HG02759 (cell line): Measurements from ENCODE around the gene FN1.
"Not testable (repeated sequence)": the region's sequence is repeated elsewhere in the genome, so short reads cannot be mapped to it uniquely, and the experiment has no call there.

Experiments
- ATAC-seq: cut with Tn5 transposase; IDR thresholded peaks from one replicate; pipeline ENCODE4 v1.9.1; 2021; ENCODE audit warnings: mild to moderate bottlenecking, moderate library complexity; ENCODE audit not compliant: unreplicated experiment

Gene FN1

DNA sequence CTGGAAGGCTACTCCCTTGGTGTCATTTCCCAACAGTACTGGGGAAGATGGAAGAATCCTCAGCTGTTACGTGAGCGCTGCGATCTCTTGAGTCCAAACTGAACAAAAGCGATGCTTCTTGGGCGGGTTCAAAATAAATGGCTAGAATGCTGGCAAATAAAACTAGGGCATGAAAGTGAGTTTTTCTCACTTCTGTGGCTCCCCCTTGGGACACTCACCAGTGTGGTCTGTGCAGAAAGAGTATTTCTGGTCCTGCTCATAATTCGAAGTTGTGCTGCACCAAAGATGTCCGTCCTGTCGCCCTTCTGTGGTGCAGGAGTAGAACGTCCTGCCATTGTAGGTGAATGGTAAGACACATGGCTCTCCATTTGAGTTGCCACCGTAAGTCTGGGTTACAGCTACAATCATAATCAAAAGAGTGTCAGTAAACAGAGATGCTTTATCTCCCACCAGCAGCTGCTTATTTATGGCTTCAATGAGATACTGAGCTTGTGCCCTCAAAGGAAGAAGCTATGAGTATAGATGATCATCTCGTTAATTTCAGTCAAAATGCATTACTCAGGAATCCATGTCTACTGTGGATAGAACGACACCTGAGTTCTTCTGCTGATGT lies 11.8 kb downstream of the FN1 start:
- no peak for ATAC-seq

DNA sequence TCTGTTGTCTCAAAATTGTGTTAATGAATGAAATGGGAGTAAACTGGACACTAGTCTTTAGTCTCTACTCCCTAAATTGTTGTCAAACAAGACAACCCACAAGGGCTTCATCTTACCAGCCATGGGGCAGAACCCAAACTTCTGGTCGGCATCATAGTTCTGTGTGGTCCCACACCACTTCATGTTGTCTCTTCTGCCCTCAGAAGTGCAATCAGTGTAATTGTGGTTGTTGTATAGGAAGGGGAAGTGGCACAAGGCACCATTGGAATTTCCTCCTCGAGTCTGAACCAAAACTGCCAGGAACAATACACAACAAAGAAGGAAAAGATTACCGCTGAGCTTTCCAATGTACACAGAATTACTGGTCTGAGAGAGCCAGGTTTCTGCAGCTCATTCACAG lies 12.6 kb downstream of the FN1 start:
- no peak for ATAC-seq

DNA sequence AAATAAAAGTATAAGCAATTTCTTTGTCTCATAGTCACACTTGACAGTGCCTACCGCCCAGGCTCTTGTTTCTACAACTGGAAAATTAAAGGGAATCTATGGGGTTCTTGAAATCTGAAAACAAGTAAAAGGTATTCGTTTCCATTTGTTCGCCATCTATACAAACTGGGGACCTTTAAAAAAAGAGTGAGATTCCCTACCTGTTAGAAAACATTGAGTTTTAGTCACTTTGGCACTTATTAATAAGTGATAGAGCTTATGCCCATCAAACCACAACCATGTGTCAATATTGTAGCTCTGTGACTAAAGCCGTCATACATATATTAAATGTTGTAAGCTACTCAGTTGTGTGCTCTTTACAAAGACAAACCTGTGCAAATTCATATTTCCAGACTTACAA lies 13.2 kb downstream of the FN1 start:
- ATAC-seq: no peak

DNA sequence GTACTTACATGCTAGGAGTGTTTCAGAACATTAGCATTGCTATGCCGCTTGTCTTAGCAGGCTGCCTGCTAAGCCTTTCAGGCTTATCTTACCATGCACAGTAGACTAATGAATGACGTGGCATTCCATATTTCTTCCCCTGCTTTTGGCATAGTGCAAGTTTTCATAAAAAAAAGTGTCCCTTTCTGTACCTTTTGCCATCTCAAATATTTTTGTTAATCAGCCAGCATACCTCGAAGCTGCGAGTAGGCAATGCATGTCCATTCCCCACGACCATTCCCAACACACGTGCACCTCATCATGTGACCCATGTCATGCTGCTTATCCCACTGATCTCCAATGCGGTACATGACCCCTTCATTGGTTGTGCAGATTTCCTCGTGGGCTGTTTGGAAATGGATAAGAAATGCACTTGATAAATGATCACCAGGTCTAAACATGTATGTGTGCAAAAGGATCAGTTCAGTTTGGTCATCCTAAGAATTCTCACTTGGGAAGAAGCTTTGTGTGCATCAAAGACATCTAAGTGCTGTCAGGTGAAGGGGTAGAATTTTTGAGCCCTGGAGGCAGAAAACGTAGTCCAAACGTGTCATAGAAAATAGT lies 13.9 kb downstream of the FN1 start:
- no peak for ATAC-seq

DNA sequence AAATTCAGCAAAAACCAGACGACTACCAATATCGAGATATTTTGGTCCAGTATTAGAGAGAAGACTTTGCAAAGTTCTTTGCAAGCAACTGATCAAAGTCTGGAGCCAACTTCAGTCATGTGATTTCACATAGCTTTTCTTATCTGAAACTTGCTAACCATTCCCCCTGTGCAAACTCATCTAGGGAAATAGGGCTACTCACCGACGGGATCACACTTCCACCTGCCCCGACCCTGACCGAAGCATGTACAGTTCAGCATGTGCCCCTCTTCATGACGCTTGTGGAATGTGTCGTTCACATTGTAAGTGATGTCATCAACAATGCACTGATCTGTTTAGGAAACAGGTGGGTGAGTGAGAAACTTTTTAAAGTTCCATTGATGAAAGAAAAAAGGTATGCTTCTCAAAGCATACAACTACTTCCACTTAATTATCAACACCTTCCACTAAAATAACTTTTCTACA lies 15.4 kb downstream of the FN1 start:
- ATAC-seq: no peak

DNA sequence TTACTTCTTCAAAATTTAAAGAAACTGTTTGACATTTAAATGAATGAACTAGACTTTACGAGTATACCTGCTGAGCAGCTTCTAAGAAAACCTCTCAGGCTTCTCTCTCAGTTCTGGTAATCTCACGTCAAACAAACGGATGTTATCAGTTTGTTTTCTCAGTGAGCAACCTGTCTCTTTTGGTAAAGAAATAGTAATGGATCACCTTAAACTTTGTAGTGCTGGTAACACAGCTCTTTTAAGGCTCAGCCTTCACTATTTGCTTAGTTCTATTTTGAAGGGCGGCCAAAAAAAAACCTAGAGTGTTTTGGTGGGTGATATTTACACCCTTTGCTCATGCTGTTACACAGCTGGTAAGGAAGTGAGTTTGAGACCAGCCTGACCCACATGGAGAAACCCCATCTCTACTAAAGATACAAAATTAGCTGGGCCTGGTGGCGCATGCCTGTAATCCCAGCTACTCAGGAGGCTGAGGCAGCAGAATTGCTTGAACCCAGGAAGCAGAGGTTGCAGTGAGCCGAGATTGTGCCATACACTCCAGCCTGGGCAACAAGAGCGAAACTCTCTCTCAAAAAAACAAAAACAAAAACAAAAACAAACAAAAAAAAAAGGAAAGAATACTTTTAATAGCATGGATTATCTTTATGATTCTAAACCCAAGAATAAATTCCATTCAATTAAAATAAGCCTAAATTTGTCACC lies 15.9 kb downstream of the FN1 start:
- ATAC-seq: no peak

DNA sequence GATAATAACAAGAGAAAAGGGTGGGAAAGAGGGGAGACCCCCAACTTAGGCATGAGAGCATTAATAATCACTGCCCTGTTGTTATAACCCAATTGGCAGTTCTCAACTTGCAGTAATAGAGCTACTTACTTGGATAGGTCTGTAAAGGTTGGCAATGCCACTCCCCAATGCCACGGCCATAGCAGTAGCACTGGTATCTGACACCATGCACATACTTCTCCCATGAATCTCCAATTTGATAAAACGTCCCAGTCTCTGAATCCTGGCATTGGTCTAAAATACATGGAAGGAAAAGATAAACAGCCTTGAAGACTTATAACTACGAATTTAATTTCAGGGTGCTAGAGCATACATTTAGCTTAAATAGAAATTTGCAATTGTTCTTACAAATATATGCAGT lies 16.8 kb downstream of the FN1 start:
- no peak for ATAC-seq

DNA sequence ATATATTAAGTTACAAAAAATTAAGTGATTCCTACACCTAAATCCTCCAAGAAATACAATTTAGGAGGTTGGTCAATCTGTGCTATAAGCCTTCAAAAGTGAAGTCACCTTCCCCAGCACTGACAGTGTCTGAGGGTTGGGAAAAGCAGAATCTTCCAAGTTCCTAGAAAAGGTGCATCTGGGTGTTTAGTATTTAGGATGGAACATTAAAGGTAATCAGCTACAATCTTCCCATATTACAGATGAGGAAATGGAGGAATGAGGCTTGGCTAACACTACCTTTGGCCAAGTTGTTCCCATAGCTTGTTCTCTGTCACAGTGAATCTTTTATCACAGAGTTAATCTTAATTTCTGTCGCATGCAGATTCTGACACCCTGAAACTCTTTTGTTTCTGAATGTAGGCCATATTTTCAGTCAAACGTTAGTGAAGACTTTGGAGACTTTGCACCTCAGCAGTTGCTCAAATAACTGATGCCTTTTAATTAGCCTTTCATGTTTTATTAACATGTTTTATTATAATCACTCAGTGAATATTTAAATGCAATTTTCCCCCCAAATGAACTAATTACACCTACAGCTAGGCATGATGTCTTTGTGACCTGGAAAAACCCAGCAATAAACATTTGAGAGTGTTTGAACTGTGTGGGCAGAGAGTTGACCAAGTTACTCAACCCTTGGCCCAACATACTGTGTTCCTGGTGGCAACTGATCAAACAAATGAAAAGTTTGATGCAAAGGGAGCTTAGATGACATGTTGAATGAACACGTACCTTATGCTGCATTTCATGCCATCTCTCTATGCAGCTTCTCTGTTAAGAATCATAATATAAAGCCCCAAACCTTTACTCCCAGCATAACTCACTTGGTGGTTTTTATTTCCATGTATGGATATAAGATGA lies 17.6 kb downstream of the FN1 start:
- ATAC-seq: no peak

DNA sequence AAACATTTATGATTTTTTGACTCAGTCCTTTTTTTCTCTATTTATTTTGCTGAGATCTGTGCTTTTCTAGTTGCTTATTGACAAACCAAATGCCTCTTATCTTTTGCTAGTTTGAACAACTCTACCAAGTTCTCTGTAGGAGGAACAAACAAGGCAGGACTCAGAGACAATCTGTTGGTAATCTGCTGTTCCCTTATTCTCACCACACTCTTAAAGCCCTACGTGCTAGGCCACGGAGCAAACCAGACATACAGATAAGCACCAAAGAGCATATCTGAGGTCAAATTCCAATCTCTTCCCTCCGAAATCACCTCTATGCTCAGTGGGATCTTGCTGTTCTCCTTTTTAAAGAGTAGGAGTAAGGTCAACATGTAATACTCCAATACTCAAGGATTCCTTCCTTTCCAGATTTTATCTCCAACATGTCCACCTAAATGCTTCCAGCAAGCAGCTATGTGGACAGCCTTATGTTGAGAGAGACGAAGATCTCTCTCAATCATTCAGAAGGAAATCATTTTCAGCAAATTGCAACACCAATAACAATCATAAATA lies 18.4 kb downstream of the FN1 start:
- no peak for ATAC-seq

DNA sequence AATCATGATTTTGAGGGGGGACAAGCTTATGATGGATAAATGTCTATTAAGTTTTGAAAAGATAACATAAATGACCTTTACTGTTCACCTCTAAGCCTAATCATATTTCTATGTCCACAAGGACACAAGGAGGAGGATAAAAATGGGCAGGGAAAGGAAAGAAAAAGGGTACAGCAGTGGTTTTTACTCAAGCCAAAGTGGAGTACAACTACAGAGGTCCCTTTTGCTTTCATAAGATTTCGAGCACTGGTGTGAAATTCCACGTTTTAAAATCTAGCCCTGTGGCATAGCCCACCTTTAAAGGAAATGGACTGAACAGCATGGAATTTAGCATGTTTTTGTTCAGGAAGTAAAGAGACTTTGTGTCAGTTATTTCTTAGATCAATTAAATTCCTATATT lies 19.2 kb downstream of the FN1 start:
- no peak for ATAC-seq

DNA sequence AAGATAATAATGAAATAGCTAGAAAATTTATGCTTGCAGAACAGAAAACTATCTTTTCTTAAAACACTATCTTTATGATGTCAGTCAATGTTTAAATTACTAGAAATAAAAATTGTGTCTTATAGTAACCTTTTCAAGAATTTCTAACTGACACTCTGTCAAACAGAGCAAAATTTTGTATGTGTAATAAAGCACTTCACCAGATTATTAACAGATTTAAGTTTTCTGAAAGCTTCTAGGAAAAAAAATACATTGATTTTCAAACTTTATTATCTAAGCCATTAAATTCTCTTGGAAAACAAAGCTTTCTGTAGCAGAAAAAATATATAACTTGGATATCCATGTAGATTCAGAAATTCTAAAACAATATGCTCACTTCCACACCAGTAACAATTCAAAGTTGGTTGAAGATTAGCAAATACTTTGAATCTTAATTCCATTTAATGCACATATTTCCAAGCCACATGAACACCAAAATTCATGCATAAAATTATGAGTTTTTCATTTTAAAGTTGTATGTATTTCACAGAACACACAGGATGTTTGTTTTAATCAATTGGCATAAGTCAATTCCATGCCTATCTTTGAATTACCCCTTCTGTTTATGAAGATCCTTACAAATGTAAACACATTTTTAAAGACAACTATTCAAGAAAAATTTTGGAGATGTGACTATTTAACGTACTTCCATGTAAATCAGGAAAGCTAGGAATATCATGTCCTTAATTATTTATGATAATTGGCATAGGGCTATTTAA lies 19.9 kb downstream of the FN1 start:
- ATAC-seq: no peak

DNA sequence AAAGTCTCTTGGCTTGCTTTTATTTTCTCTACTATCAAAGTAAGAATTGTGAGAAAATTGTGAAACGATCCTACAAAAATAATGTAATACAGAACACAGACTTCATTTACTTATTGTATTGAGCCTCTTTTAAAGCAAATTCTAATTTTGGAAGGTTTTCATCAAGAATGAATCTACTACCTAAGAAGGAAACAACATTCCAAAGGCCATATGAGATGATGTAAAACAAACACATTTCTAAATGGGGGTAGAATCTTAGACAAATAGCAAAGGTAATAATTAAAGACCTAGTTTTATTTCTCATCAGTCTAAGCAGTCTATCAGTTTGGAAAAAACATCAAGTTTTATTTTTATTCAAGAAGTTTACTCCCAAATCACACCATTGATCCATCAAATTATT lies 20.6 kb downstream of the FN1 start:
- ATAC-seq: no peak

DNA sequence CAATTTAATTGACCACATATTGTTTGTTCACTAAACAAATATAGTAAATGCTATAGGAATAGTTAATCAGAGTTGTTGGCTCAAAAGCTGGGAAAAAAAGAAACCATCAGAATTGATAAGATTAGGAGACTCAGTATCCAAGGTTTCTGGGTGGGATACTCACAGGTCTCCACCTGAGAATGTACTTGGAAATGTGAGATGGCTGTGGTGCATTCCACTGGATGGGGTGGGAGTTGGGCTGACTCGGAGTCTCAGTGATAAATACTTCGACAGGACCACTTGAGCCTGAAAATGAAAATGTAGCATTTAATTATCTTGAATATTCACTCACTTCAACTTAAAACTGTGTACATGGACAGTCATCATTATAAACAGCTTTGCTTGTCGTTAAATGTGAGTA lies 21.2 kb downstream of the FN1 start:
- ATAC-seq: no peak

DNA sequence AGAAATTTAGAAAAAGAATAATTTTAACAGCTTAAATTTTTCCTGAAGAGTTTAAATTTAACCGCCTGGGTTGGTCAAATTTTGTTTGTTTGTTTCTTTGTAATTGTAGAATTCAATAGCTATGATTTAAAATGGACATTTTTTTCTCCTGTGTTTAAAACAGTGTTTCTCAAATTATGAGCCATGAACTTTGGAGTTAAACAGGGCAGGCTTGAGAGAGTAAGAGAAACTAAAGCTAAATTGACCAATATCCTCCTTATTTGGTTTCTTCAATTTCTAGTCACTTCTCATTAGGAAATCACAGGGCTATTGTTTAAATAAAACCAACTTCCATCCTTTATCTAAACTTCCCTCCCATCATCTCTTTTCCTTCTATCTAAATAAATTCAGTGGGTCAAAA lies 21.9 kb downstream of the FN1 start:
- no peak for ATAC-seq

DNA sequence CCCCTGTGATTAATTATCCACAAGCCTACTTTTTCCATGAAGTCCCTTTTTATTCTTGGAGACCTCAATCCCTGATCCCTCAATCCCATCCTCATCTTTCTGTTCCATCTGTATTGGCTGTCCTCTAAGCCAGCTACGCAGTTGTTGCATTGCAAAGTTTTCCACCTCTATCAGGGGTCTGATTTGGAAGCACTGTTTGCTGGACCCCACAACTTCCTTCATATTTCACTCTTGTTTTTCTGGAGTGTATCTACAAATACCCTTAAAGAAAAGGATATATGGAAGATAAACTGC lies 22.4 kb downstream of the FN1 start:
- no peak for ATAC-seq

DNA sequence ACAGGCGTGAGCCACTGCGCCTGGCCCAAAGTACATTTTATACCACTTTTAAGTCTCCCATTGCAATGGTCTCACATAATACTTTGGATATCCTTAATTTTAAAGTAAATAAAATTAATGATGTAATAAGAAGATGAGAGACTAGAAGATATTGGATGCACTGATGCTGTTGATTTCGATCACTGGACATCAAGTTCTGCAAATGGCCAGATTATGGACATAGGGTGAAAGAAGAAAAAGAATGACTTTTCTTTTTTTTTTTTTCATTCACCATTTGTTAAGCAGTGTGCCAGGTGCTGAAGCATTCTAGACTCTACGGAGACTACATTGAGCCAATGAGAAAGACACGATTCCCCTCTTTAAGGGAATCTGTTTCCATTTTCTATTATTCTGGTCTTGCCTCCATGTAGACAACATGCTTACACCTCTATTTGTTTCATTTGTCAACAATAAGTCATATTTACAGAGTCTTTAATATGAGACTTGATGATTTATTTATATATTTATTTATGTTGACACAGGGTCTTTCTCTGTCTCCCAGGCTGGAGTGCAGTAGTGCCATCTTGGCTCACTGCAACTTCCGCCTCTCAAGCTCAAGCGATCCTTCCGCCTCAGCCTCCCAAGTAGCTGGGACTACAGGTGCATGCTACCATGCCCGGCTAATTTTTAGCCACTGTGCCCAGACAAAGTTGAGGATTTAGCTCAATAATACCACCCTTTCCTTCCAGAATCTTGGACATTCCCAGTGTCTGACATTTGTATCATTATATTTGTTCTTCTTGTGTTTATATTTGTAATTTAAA lies 23.7 kb downstream of the FN1 start:
- ATAC-seq: no peak

DNA sequence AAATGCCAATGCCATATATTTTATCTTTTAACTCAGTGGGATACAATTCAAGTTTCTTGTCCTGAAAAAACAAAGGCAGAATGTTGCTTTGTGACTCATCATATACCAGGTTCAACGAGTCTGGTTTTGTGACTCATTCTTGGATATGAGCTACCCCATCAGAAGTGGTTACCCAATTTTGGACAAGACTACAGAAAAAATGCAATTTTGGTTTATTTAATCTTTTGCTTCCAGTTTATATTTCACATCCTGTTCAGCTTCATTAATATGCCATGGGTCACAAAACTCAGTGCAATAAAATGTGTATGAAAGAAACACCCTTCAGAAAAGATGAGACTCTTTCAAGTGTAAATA lies 25.0 kb downstream of the FN1 start:
- ATAC-seq: no peak

DNA sequence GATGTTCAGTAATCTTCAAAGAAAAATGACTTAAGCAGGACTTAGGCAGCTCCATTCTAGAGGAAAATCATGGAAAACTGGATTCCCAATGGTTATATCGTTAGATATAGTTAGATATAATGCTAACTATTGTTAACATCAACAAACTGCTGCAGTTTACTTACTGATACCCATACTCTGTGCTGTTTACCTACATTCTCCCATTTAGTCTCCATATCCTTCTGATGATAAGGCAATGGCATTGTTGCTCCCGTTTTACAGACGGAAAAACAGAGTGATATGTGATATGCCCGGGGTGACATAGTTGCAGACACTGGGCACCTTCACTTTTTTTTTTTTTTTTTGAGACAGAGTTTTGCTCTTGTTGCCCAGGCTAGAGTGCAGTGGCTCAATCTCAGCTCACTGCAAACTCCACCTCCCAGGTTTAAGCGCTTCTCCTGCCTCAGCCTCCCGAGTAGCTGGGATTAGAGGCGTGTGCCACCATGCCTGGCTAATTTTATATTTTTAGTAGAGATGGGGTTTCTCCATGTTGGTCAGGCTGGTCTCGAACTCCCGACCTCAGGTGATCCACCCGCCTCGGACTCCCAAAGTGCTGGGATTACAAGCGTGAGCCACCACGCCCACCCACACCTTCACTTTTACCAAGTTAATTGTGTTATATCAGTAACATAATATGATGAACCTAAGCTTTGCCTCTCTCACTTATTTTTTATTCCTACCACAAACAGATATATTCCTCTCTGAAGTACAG lies 25.5 kb downstream of the FN1 start:
- not testable (repeated sequence) for ATAC-seq
